Thyroid gland (tissue), 4 donors: ENCODE data around the gene JAKMIP2.

Source experiments
- POLR2A ChIP-seq, 2 donors: fragments of 450-650 bp; IDR thresholded peaks; one replicate each; pipeline ENCODE4 v1.6.1; 2017; ENCODE audit warnings: antibody characterized with exemption in 2 of 2, mild to moderate bottlenecking in 2 of 2, moderate library complexity in 1 of 2
- TF ChIP-seq, protein P1 (sequence below), 6 experiments: fragments of 200-600 bp in 3 of 6; fragments of 450-650 bp in 3 of 6; sonication (generic) in 3 of 6; IDR thresholded peaks; one replicate each; pipeline ENCODE4 v1.5.1; 2016 to 2019; ENCODE audit warnings: antibody characterized with exemption in 6 of 6, mild to moderate bottlenecking in 2 of 6, inconsistent platforms in 1 of 6, moderate library complexity in 1 of 6

DNA sequence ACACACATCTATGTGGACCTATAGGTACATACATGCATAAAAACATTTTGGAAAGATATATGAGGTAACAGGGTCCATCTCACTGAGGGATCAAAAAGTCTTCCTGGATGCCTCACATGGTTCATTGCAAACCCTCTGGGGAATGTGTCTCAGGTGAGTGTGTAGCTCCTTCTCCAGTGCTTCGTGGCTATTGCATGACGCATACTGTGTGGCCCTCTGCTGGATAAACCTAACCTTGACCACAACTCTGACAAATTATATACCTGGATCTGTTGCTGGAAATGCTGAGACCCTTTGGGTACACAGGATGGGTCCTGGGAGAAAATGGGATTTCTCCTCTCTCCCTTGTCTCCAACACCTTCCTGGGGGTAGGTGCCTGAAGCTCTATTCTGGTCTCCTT is 91.9 kb downstream of the JAKMIP2 start:
- TF ChIP-seq, protein P1, sequence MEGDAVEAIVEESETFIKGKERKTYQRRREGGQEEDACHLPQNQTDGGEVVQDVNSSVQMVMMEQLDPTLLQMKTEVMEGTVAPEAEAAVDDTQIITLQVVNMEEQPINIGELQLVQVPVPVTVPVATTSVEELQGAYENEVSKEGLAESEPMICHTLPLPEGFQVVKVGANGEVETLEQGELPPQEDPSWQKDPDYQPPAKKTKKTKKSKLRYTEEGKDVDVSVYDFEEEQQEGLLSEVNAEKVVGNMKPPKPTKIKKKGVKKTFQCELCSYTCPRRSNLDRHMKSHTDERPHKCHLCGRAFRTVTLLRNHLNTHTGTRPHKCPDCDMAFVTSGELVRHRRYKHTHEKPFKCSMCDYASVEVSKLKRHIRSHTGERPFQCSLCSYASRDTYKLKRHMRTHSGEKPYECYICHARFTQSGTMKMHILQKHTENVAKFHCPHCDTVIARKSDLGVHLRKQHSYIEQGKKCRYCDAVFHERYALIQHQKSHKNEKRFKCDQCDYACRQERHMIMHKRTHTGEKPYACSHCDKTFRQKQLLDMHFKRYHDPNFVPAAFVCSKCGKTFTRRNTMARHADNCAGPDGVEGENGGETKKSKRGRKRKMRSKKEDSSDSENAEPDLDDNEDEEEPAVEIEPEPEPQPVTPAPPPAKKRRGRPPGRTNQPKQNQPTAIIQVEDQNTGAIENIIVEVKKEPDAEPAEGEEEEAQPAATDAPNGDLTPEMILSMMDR (IDR thresholded peaks at IDR 0.05): no peak
- no peak for TF ChIP-seq POLR2A (IDR thresholded peaks at IDR 0.05)
